Activated CD4-positive, CD25-positive, alpha-beta regulatory T cell (primary cell): Measurements from ENCODE around the gene GSS.

ENCODE experiments used
- DNase-seq, 4 experiments: peaks; one replicate each; lab custom pipeline; 2025; lab: John Stamatoyannopoulos, UW

GSS gene

GRCh38 chr20:34955231-34956040 is at the start of gene GSS, which contains the start of gene MYH7B:
Gene GSS (minus strand): TSS chr20:34955806. CDS start chr20:34951852, 3,954 bp downstream.
Gene MYH7B (plus strand): TSS chr20:34955868. CDS start chr20:34978006, 22,138 bp downstream.
- peak; percentile 92 to 95 (median 94) for DNase-seq

DNA sequence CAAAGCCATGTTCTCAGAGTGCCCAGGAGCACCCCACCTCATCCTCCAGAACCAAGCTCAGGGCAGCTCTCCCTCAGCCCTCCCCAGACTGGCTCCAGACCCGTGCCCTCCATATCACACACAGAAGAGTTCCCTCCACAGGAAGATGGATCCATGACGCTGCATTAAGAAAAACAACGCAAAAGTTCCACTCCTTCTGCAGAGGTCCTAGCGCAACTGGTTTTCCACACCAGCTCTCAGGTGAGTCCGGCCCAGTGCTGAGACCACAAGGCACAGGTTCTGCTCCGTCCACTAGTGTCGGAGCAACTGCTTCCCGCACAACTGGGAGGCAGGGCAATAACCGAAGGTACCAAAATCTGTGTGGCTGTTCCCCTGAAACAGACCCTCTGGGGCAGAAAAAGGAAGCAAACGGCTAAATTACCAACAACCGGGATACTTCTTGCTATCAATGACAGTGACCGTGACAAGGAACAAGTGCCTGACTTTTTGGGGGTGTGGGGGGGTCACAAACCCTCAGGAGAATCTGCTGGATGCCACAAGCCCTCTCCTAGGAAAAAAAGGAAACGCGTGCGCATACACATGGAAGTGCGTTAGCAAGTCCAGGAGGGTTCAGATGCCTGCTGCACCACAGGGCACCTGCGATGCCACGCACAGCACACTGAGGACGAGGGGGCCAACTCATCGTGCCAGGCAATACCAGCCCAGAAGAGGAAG is 49.3 kb upstream of the GSS start:
- DNase-seq: no peak

DNA sequence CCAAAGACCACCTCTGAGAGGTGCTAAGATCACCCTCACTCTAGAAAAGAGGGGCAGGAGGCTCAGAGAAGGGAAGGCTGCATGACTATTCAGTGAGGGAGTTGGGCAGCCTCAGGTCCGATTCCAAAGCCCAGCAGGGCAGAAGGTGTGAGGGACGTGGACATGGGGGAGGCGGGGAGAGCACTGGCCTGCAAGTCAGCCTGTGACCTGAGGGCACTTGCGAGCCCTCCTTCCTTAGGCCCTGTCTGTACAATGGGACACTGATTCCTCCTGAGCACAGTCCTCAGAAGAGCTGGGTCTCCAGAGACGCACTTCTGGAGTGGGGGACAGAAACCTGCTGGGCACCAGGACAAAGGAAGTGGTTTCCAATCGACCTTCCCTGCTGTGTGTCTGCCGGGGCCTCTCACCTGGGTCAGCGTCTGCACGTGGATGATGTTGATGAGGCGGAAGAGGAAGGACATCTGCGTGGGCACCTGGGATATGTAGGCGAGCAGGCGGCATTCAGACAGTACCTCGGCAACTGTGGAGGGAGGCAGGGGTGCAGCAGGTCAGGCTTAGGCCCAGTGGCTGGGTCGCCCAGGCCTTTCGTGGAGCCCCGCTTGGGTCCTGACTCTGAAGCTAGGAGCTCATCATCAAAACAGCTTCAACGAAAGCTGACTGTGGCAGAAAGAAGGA is 48.6 kb upstream of the GSS start:
- no peak for DNase-seq

DNA sequence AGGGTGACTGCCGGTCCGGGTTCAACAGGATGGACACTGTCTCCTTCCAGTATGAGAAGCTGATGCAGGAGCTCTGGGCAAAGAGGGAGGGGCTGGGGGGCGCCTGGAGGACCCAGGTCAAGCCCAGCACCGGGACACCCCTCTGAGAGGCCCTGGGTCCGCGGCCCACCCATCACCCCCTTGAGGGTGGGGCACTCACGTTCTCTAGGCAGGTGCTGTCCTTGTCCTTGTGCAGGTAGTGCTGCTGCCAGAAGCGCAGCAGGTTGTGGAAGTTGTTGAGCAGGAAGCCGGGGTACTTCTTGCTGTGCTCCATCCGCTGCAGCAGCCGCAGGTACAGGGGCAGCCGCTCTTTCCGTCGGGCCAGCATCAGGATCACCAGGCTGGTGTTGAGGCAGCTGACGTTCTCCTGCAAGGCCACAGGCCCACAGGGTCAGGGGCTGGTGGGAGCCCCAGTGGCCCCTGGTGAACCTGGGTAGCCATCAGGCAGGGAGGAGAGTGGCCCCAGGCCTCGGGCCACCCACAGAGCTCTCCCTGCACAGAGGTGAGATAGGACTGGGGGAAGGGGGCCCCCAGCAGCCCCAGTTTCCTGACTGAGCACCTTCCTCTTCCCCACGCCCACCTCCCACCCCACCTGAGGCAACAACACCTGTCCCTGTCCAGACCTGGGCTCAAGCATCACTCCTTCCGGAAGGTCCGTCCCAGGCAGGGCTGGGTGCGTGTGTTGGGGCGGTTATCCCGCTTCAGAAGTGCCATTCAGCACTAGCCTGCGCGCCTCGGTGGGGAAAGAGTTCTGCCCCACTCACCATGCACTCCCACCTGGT is 47.8 kb upstream of the GSS start:
- DNase-seq: no peak

DNA sequence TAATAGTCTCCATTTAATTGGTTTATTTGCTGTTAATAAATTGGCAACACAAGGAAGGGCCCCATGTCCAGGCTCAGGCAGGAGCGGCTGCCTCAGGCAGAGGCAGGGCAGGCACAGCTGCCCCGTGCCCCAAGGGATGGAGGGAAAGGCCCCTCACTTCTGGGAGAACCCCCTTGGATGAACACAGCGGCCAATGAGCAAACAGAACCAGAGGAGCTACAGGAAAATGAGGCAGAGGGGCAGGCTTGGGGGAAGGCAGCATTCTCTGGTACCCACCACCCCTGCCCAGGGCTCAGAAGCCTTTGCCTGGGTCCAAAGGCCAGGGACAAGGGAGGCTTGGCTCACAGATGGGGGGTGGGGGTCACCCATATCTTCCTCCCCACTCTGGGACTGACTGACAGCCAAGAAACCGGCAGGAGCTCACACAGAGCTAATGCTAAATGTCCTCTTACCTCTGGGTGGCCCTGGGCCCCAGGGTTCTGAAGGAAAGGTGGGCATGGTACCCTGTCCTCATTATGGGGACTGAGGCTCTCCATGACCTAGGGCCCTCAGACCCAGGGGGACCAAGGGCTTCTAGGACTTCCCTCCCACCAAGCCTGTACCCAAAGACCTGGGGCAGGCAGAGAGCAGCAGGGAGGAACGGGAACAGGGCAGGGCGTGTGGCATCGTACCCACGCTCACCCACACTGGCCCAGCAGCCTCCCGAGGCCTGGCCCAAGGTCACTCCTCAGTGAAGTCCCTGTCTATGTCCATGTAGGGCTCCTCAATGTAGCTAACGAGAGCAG is 47.0 kb upstream of the GSS start:
- no peak for DNase-seq

GRCh38 chr20:35001596-35002362 is 46.2 kb upstream of the GSS start:
- DNase-seq: no peak

DNA sequence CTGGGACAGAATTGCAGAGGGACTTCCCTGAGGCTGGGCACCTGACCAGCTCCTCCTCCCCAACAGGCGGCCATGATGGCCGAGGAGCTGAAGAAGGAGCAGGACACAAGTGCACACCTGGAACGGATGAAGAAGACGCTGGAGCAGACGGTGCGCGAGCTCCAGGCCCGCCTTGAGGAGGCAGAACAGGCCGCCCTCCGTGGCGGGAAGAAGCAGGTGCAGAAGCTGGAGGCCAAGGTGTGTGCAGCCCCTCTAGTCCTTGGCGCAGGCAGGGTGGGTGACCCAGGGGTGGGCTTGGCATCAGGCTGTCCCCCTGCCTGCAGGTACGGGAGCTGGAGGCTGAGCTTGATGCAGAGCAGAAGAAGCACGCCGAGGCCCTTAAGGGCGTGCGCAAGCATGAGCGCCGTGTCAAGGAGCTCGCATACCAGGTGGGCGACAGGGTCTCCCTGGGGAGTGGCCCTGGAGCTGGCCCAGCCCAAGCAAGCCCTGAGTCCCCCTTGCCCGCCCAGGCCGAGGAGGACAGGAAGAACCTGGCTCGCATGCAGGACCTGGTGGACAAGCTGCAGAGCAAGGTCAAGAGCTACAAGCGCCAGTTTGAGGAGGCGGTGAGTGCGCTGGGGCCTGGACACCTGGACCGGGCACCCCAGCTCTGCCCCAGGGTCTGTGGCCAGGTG is 45.5 kb upstream of the GSS start:
- DNase-seq: no peak

DNA sequence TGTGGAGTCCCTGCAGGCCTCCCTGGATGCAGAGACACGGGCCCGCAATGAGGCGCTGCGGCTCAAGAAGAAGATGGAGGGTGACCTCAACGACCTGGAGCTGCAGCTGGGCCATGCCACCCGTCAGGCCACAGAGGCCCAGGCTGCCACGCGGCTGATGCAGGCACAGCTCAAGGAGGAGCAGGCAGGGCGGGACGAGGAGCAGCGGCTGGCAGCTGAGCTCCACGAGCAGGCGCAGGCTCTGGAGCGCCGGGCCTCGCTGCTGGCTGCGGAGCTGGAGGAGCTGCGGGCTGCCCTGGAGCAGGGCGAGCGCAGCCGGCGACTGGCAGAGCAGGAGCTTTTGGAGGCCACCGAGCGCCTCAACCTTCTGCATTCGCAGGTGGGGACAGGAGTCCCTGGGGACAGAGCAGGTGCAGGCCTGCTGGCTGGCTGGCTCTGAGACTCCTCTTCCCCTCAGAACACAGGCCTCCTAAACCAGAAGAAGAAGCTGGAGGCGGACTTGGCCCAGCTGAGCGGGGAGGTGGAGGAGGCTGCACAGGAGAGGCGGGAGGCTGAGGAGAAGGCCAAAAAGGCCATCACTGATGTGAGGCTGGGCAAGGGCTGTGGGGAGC is 44.8 kb upstream of the GSS start:
- DNase-seq: no peak

GRCh38 chr20:34999782-35000181 is 44.2 kb upstream of the GSS start:
- DNase-seq: no peak

DNA sequence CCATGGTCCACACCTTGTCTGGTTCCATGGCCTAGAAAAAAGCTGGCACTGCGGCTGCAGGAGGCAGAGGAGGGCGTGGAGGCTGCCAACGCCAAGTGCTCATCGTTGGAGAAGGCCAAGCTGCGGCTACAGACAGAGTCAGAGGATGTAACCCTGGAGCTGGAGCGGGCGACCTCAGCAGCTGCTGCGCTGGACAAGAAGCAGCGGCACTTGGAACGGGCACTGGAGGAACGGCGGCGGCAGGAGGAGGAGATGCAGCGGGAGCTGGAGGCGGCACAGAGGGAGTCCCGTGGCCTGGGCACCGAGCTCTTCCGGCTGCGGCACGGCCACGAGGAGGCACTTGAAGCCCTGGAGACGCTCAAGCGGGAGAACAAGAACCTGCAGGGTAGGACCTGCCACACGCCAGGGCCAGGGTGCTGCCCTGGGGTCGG is 43.4 kb upstream of the GSS start:
- DNase-seq: no peak

DNA sequence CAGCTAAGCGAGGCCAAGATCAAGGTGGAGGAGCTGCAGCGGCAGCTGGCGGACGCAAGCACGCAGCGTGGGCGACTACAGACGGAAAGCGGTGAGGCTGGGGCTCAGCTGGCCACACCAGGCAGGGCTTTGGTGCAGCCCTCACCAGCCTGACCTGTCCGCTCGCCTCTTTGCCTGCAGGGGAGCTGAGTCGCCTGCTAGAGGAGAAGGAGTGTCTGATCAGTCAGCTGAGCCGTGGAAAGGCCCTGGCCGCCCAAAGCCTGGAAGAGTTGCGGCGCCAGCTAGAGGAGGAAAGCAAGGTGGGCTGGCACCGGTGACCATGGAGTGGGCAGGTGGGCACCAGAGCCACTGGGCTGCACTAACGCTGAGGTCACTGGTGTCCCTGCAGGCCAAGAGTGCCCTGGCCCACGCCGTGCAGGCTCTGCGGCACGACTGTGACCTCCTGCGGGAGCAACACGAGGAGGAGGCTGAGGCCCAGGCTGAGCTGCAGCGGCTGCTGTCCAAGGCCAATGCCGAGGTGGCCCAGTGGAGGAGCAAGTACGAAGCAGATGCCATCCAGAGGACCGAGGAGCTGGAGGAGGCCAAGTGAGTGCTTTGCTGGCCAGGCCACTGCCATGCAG is 42.8 kb upstream of the GSS start:
- no peak for DNase-seq

- DNase-seq: no peak
Observed at GRCh38 chr20:34997774-34998173, 42.2 kb upstream of the GSS start.

GRCh38 chr20:34997131-34997561 is 41.5 kb upstream of the GSS start:
- DNase-seq: no peak

- DNase-seq: no peak
Observed at GRCh38 chr20:34996243-34997028, 40.8 kb upstream of the GSS start.

GRCh38 chr20:34995696-34996095 is 40.1 kb upstream of the GSS start:
- DNase-seq: no peak

DNA sequence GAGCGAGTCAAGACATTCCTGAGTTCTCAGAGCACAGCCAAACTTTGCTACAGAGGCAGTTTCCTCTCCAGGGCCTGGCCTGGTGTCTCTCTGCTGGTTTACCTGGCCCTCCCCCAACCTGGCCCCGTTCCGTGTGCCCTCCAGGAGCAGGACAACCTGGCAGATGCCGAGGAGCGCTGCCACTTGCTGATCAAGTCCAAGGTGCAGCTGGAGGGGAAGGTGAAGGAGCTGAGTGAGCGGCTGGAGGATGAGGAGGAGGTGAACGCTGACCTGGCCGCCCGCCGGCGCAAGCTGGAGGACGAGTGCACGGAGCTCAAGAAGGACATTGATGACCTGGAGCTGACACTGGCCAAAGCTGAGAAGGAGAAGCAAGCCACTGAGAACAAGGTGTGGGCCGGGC is 39.6 kb upstream of the GSS start:
- DNase-seq: no peak

DNA sequence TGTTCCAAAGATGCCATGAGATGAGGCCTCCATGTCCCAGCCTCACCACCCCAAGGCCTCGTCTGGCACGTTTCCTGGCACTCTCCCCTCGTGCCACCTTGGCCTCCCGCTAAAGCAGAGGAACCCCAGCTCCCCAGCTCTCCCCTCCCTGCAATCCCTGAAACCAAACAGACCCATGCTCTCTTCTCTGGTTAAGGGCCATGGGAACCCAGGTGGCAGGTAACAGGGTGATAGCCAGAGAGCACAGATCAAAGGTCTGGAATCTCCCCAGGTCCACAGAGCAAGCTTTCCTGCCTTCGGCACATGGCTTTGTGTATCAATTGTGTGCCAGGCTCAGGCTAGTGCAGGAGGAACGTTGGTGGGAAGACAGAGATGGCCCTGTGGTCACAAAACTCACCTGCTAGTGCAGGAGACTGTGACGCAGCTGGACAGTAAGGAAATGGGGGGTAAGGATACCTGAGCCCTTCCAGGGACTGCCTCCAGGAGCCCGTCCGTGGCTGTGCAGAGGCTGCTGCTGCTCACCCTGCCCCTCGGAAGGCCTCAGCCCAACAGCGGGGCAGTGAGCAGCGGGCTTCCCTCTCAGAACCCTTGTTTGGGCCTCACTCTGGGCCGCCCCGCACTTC is 39.0 kb upstream of the GSS start:
- no peak for DNase-seq
